ENCODE results near the gene MISP. TPM values are rescaled to one million over a fixed set of nuclear protein-coding genes. Genes with fewer than 3 reads are reported as not detected.

MISP gene
- total and polyA plus RNA-seq, 9 donors, result 0.08 to 44.0 (median 0.55) TPM

GRCh38 chr19:747432-748273 lies 3.3 kb upstream of the MISP start:
- Histone ChIP-seq H3K36me3 (no peaks in the 10 kb centered on the region), H3K4me3 (no peak overlapping the region), H3K9me3 (peaks cover 0 to 6% of the 10 kb centered on the region in 2 donors), H3K27me3 (no peaks in the 10 kb centered on the region), H3K27ac (no peak overlapping the region), H3K4me1 (ENCODE audit: insufficient read depth) (peaks cover 3% of the 10 kb centered on the region)
- TF ChIP-seq CTCF (IDR thresholded peaks at IDR 0.05), result no peak
- no peak for TF ChIP-seq POLR2A (IDR thresholded peaks at IDR 0.05)
- TF ChIP-seq EP300 (IDR thresholded peaks at IDR 0.05), result no peak
- 95 to 96% (median 95%) methylated on average over 26 to 28 of the region's 28 CpGs for WGBS, 3 donors
- intact Hi-C loops (cut with DNase I), result no loop called here
- no peak for DNase-seq

DNA sequence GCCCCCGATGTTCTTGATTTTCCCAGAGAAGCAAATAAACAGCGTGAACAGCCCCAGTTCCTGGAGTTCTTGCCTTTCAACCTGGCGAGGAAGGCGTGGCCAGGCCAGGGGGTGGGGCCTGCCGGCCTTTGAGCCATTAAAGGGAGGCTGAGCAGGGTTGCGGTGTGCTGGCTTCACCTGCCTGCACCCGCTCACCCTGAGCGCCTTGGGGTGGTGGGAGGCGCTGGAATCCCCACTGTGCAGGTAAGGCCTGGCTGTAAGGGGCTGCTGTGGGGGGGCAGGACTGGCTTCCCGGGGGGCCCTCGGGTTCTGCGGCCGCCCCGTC lies 2.7 kb upstream of the MISP start:
- no peak overlapping the region for H3K27ac ChIP-seq
- H3K4me3 ChIP-seq, result no peak overlapping the region
- H3K4me1 ChIP-seq (ENCODE audit: insufficient read depth), result peaks cover 8% of the 10 kb centered on the region
- no peaks in the 10 kb centered on the region for H3K36me3 ChIP-seq
- TF ChIP-seq POLR2A (IDR thresholded peaks at IDR 0.05) (no peak), CTCF (IDR thresholded peaks at IDR 0.05) (no peak), EP300 (IDR thresholded peaks at IDR 0.05) (no peak)
- H3K27me3 ChIP-seq, result no peaks in the 10 kb centered on the region
- H3K9me3 ChIP-seq, result peaks cover 0 to 6% of the 10 kb centered on the region in 2 donors
- DNase-seq, result no peak
- WGBS, 3 donors, result 91 to 94% (median 93%) methylated on average over 14 of the region's 14 CpGs
- intact Hi-C loops (cut with DNase I), result no loop called here

- Histone ChIP-seq H3K36me3 (no peaks in the 10 kb centered on the region), H3K9me3 (peaks cover 0 to 6% of the 10 kb centered on the region in 2 donors), H3K27ac (peak overlapping the region in 1 of 2 donors; percentile 12), H3K27me3 (no peaks in the 10 kb centered on the region), H3K4me1 (ENCODE audit: insufficient read depth) (peaks cover 8% of the 10 kb centered on the region), H3K4me3 (no peak overlapping the region)
- no peak for TF ChIP-seq EP300 (IDR thresholded peaks at IDR 0.05)
- no peak for TF ChIP-seq CTCF (IDR thresholded peaks at IDR 0.05)
- no peak for TF ChIP-seq POLR2A (IDR thresholded peaks at IDR 0.05)
- intact Hi-C loops (cut with DNase I), result loop anchor here in 1 of 4 donors (10.0 kb wide), 1 partner anchor 95 kb away; the partner anchor contains the start of gene PRTN3
- no peak for DNase-seq
- WGBS, 3 donors, result 78 to 84% (median 83%) methylated on average over 14 of the region's 14 CpGs
These were observed 1.1 kb upstream of the MISP start for GRCh38 chr19:749811-750210.

- Histone ChIP-seq H3K4me1 (ENCODE audit: insufficient read depth) (peaks cover 5% of the 10 kb centered on the region), H3K4me3 (no peak overlapping the region), H3K9me3 (peaks cover 0 to 6% of the 10 kb centered on the region in 2 donors), H3K36me3 (no peaks in the 10 kb centered on the region), H3K27ac (peak overlapping the region in 1 of 2 donors; percentile 73), H3K27me3 (no peaks in the 10 kb centered on the region)
- TF ChIP-seq EP300 (IDR thresholded peaks at IDR 0.05), result no peak
- no peak for TF ChIP-seq CTCF (IDR thresholded peaks at IDR 0.05)
- no peak for TF ChIP-seq POLR2A (IDR thresholded peaks at IDR 0.05)
- 58 to 62% (median 61%) methylated on average over 30 of the region's 30 CpGs for WGBS, 3 donors
- no peak for DNase-seq
- intact Hi-C loops (cut with DNase I), result loop anchor here in 1 of 4 donors (10.0 kb wide), 1 partner anchor 93 kb away; the partner anchor contains the start of gene PRTN3
These were observed 809 bp downstream of the MISP start for GRCh38 chr19:751501-752341.
